ENCODE results near the gene DLL4. TPM values are rescaled to one million over a fixed set of nuclear protein-coding genes. Genes with fewer than 3 reads are reported as not detected.

DLL4 gene
- total RNA-seq (2014; rRNA removed; shearing (Covaris generic)) (not detected in 2 replicates), polyA plus RNA-seq (2016; fragmentation: Nextera tagmentation; extraction: Ambion mirVana) (not detected in 2 replicates)

DNA sequence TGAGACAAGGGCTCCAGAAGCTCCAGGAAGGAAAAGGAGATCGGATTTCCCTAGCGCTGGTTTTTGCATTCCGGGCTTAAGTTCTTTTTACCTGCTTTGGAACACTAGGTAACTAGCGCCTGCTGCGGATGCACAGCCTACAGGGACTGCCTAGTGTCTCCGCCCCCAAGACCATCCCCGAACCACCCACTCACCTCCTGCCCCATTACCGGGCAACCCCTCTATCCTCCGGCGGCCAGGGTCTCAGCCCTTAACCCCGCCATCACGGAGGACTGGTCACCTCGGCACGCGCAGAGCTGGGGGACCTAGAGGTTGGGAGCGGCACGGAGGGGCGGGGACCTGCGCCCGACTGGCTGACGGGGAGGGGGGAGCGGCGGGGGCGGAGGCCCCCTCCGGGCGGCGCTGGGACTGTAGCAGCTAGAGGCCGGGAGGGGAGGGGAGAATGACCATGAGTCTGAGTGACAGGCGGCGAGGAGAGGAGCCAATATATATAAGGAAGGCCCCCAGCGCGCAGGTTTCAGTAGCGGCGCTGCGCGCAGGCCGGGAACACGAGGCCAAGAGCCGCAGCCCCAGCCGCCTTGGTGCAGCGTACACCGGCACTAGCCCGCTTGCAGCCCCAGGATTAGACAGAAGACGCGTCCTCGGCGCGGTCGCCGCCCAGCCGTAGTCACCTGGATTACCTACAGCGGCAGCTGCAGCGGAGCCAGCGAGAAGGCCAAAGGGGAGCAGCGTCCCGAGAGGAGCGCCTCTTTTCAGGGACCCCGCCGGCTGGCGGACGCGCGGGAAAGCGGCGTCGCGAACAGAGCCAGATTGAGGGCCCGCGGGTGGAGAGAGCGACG lies at the start of gene DLL4:
Gene DLL4 (plus strand): TSS at position 520 of the 839 bp plus-strand sequence. CDS start 329 bp downstream, outside the sequence.
- peak within 1 kb of the TSS; percentile 60 for H3K4me3 ChIP-seq
- 4 to 5% methylated on average over 39 to 57 of the region's 71 CpGs for WGBS, 2 experiments (ENCODE audit: low coverage in 1 of 2, low lambda C conversion rate in 2 of 2, missing lambda C conversion rate in 2 of 2)
- no peak within 1 kb of the TSS for H3K27ac ChIP-seq
- peaks cover 15% of the 10 kb centered on the region for H3K4me1 ChIP-seq (ENCODE audit: insufficient read depth)
- H3K9me3 ChIP-seq (ENCODE audit: low read depth): no peaks in the 10 kb centered on the region
- H3K4me2 ChIP-seq (ENCODE audit: unreplicated experiment): peak within 1 kb of the TSS; percentile 81
- peak within 1 kb of the TSS; percentile 62; the same call in 1 of the 2 replicates for H2AFZ ChIP-seq
- no peaks in the 10 kb centered on the region for H3K79me2 ChIP-seq (ENCODE audit: insufficient read depth)
- H4K20me1 ChIP-seq (ENCODE audit: insufficient read depth): no peaks in the 10 kb centered on the region
- no peak within 1 kb of the TSS for H3K9ac ChIP-seq
- in situ Hi-C loops (cut with MboI): no loop called here
- no peaks in the 10 kb centered on the region for H3K36me3 ChIP-seq (ENCODE audit: low read depth)
- TF ChIP-seq EZH2 (IDR thresholded peaks at IDR 0.05; ENCODE audit: insufficient read depth, poor library complexity, severe bottlenecking): no peak
- 0 out of 2 replicates have a peak, but pooled peaks have one; percentile 34 for TF ChIP-seq EZH2phosphoT487 (IDR thresholded peaks at IDR 0.05; ENCODE audit: insufficient read depth, low read depth)
- DNase-seq: peak; percentile 57
- H3K9me2 ChIP-seq (ENCODE audit: insufficient read depth): no peaks in the 10 kb centered on the region
- H3K27me3 ChIP-seq (replicated peaks; ENCODE audit: insufficient read depth): peaks cover 49% of the 10 kb centered on the region
- no peaks in the 10 kb centered on the region for H3F3A ChIP-seq (ENCODE audit: insufficient read depth)

DNA sequence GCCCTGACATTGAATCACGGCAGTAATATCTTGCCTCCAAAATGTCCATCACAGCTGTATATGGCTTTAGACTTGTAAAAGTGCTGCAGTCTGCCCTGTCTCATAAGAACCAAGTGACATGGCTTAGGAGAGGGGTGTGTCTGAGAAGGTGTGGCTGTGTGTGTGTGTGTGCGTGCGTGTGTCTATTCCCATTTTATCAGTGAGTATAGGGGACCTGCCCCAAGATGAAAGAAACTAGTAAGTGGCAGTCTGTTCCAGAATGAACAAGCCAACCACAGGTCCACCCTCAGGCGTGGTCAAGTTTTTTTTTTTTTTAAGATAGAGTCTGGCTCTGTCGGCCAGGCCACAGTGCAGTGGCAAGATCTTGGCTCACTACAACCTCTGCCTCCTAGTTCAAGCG lies 49.5 kb upstream of the DLL4 start:
- Histone ChIP-seq H3K9me2 (ENCODE audit: insufficient read depth) (no peaks in the 10 kb centered on the region), H3K4me2 (ENCODE audit: unreplicated experiment) (no peak overlapping the region), H3K4me1 (ENCODE audit: insufficient read depth) (no peaks in the 10 kb centered on the region), H3K27me3 (replicated peaks; ENCODE audit: insufficient read depth) (0 out of 2 replicates have a peak, but pooled peaks cover 2% of the 10 kb centered on the region), H4K20me1 (ENCODE audit: insufficient read depth) (no peaks in the 10 kb centered on the region), H3K79me2 (ENCODE audit: insufficient read depth) (no peaks in the 10 kb centered on the region), H3K36me3 (ENCODE audit: low read depth) (no peaks in the 10 kb centered on the region), H3K4me3 (no peak overlapping the region), H3F3A (ENCODE audit: insufficient read depth) (no peaks in the 10 kb centered on the region), H3K27ac (no peak overlapping the region), H3K9me3 (ENCODE audit: low read depth) (no peaks in the 10 kb centered on the region), H2AFZ (no peak overlapping the region), H3K9ac (no peak overlapping the region)
- WGBS, 2 experiments (ENCODE audit: low coverage in 1 of 2, low lambda C conversion rate in 2 of 2, missing lambda C conversion rate in 2 of 2): 61 to 62% methylated on average over 5 to 6 of the region's 6 CpGs
- no peak for DNase-seq
- TF ChIP-seq EZH2phosphoT487 (IDR thresholded peaks at IDR 0.05; ENCODE audit: insufficient read depth, low read depth) (no peak), EZH2 (IDR thresholded peaks at IDR 0.05; ENCODE audit: insufficient read depth, poor library complexity, severe bottlenecking) (no peak)
- in situ Hi-C loops (cut with MboI): no loop called here

DNA sequence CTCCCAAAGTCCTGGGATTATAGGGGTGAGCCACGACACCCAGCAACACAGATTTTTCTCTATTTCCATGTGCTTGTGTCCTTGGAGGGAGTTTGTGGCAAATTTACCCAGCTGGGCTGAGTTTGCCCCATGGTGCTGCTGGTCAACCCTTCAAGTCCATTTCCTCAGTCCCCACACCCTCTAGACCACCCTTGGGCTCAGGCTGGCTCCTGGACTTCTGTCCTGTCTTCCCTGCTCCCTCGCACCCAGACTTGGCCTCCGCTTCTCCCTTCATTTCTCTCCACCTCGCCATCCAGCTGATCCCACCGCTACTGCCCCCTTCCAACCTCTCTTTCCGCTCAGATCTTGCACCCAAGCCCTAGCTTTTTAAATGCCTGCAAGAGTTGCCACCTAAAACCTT lies 47.8 kb upstream of the DLL4 start:
- Histone ChIP-seq H2AFZ (no peak overlapping the region), H3K9me2 (ENCODE audit: insufficient read depth) (no peaks in the 10 kb centered on the region), H3K79me2 (ENCODE audit: insufficient read depth) (no peaks in the 10 kb centered on the region), H4K20me1 (ENCODE audit: insufficient read depth) (no peaks in the 10 kb centered on the region), H3K36me3 (ENCODE audit: low read depth) (no peaks in the 10 kb centered on the region), H3K9ac (no peak overlapping the region), H3K4me3 (no peak overlapping the region), H3K9me3 (ENCODE audit: low read depth) (no peaks in the 10 kb centered on the region), H3K4me1 (ENCODE audit: insufficient read depth) (no peaks in the 10 kb centered on the region), H3F3A (ENCODE audit: insufficient read depth) (no peaks in the 10 kb centered on the region), H3K4me2 (ENCODE audit: unreplicated experiment) (no peak overlapping the region), H3K27ac (no peak overlapping the region), H3K27me3 (replicated peaks; ENCODE audit: insufficient read depth) (no peaks in the 10 kb centered on the region)
- no peak for TF ChIP-seq EZH2 (IDR thresholded peaks at IDR 0.05; ENCODE audit: insufficient read depth, poor library complexity, severe bottlenecking)
- TF ChIP-seq EZH2phosphoT487 (IDR thresholded peaks at IDR 0.05; ENCODE audit: insufficient read depth, low read depth): no peak
- 65 to 73% methylated on average over 6 of the region's 6 CpGs for WGBS, 2 experiments (ENCODE audit: low coverage in 1 of 2, low lambda C conversion rate in 2 of 2, missing lambda C conversion rate in 2 of 2)
- DNase-seq: no peak
- in situ Hi-C loops (cut with MboI): no loop called here

DNA sequence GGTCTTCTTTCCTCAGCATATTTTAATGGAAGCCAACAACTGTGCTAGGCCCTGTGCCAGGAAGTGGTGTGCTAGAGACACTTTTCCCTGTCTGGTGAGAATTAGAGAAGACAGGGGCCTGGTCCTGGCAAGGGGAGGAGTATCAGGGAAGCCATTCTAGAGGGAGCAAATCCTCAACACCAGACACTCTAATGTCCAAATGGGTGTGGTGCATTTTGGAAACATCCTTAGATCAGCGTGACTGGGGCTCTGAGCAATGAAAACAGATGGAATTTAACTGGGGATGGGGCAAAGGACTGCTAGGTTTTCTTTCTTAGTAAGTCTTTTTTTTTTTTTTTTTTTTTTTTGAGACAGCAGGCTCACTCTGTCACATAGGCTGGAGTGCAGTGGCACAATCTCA lies 42.6 kb upstream of the DLL4 start:
- in situ Hi-C loops (cut with MboI): no loop called here
- Histone ChIP-seq H2AFZ (no peak overlapping the region), H3K9me3 (ENCODE audit: low read depth) (no peaks in the 10 kb centered on the region), H3K4me2 (ENCODE audit: unreplicated experiment) (no peak overlapping the region), H3K27me3 (replicated peaks; ENCODE audit: insufficient read depth) (no peaks in the 10 kb centered on the region), H3K79me2 (ENCODE audit: insufficient read depth) (no peaks in the 10 kb centered on the region), H3F3A (ENCODE audit: insufficient read depth) (no peaks in the 10 kb centered on the region), H3K9ac (no peak overlapping the region), H3K4me1 (ENCODE audit: insufficient read depth) (no peaks in the 10 kb centered on the region), H3K9me2 (ENCODE audit: insufficient read depth) (no peaks in the 10 kb centered on the region), H3K36me3 (ENCODE audit: low read depth) (no peaks in the 10 kb centered on the region), H3K27ac (no peak overlapping the region), H3K4me3 (no peak overlapping the region), H4K20me1 (ENCODE audit: insufficient read depth) (no peaks in the 10 kb centered on the region)
- TF ChIP-seq EZH2 (IDR thresholded peaks at IDR 0.05; ENCODE audit: insufficient read depth, poor library complexity, severe bottlenecking): no peak
- no peak for TF ChIP-seq EZH2phosphoT487 (IDR thresholded peaks at IDR 0.05; ENCODE audit: insufficient read depth, low read depth)
- WGBS, 2 experiments (ENCODE audit: low coverage in 1 of 2, low lambda C conversion rate in 2 of 2, missing lambda C conversion rate in 2 of 2): 5 to 13% methylated on average over 1 of the region's 1 CpG
- no peak for DNase-seq

Measured in GM23248 (cell line).